Ectodermal cell (in vitro differentiated cells): ENCODE results near the gene PRKCD.

Experiments used
- H3K27ac ChIP-seq: 2 replicates; pipeline ENCODE4 v1.7.0; 2013; ENCODE audit warnings: mild to moderate bottlenecking, low read depth, low read length; ENCODE audit not compliant: insufficient read depth, poor library complexity, severe bottlenecking
- H3K27me3 ChIP-seq: 2 replicates; pipeline ENCODE4 v1.7.0; 2013; ENCODE audit warnings: mild to moderate bottlenecking, low read length; ENCODE audit not compliant: insufficient read depth, control insufficient read depth, poor library complexity, severe bottlenecking
- H3K36me3 ChIP-seq: one replicate; pipeline ENCODE4 v1.7.0; 2013; ENCODE audit warnings: low read length; ENCODE audit not compliant: control insufficient read depth, insufficient read depth
- H3K4me1 ChIP-seq: one replicate; pipeline ENCODE4 v1.7.0; 2013; ENCODE audit warnings: low read length; ENCODE audit not compliant: control insufficient read depth, insufficient read depth
- H3K4me3 ChIP-seq: 2 replicates; pipeline ENCODE4 v1.7.0; 2013; ENCODE audit warnings: low read depth, low read length, control low read depth; ENCODE audit not compliant: insufficient read depth
- H3K9me3 ChIP-seq: 2 replicates; pipeline ENCODE4 v1.7.0; 2013; ENCODE audit warnings: mild to moderate bottlenecking, low read length, moderate library complexity; ENCODE audit not compliant: control insufficient read depth
- WGBS, 2 experiments: methylation state at CpG; one replicate each; pipeline ENCODE4 v1.1.7; 2013; ENCODE audit warnings: missing lambda C conversion rate in 2 of 2; 5-methylcytosine and 5-hydroxymethylcytosine counted together

Gene PRKCD

GRCh38 chr3:53190659-53191058 is 29.6 kb downstream of the PRKCD start:
- H3K36me3 ChIP-seq = no peaks in the 10 kb centered on the region
- WGBS, 2 experiments = 92 to 94% methylated on average over 3 of the region's 3 CpGs
- no peaks in the 10 kb centered on the region for H3K9me3 ChIP-seq
- H3K27me3 ChIP-seq = peaks cover 3% of the 10 kb centered on the region
- H3K4me1 ChIP-seq = peaks cover 15% of the 10 kb centered on the region
- H3K27ac ChIP-seq = no peak overlapping the region
- no peak overlapping the region for H3K4me3 ChIP-seq

GRCh38 chr3:53191836-53192480 is 30.9 kb downstream of the PRKCD start:
- Histone ChIP-seq H3K36me3 (no peaks in the 10 kb centered on the region), H3K27ac (no peak overlapping the region), H3K4me1 (peaks cover 22% of the 10 kb centered on the region), H3K4me3 (no peak overlapping the region), H3K9me3 (no peaks in the 10 kb centered on the region), H3K27me3 (peaks cover 5% of the 10 kb centered on the region)
- 93 to 94% methylated on average over 15 to 16 of the region's 16 CpGs for WGBS, 2 experiments

- Histone ChIP-seq H3K4me1 (peaks cover 22% of the 10 kb centered on the region), H3K27ac (no peak overlapping the region), H3K27me3 (peaks cover 5% of the 10 kb centered on the region), H3K9me3 (no peaks in the 10 kb centered on the region), H3K36me3 (no peaks in the 10 kb centered on the region), H3K4me3 (no peak overlapping the region)
- WGBS, 2 experiments = 75 to 79% methylated on average over 3 of the region's 3 CpGs
These were observed 31.6 kb downstream of the PRKCD start for GRCh38 chr3:53192608-53193007.

- H3K4me1 ChIP-seq = peaks cover 22% of the 10 kb centered on the region
- WGBS, 2 experiments = 74 to 75% methylated on average over 11 of the region's 11 CpGs
- H3K36me3 ChIP-seq = no peaks in the 10 kb centered on the region
- H3K27ac ChIP-seq = no peak overlapping the region
- H3K9me3 ChIP-seq = no peaks in the 10 kb centered on the region
- H3K27me3 ChIP-seq = peaks cover 5% of the 10 kb centered on the region
- no peak overlapping the region for H3K4me3 ChIP-seq
These were observed 32.6 kb downstream of the PRKCD start for GRCh38 chr3:53193466-53194209.

- Histone ChIP-seq H3K4me1 (peaks cover 22% of the 10 kb centered on the region), H3K9me3 (no peaks in the 10 kb centered on the region), H3K27me3 (peaks cover 5% of the 10 kb centered on the region), H3K36me3 (no peaks in the 10 kb centered on the region), H3K4me3 (no peak overlapping the region), H3K27ac (no peak overlapping the region)
- WGBS, 2 experiments = 63 to 64% methylated on average over 14 of the region's 14 CpGs
These were observed 33.4 kb downstream of the PRKCD start for GRCh38 chr3:53194210-53195065.

- H3K27me3 ChIP-seq = peaks cover 5% of the 10 kb centered on the region
- no peak overlapping the region for H3K4me3 ChIP-seq
- no peaks in the 10 kb centered on the region for H3K36me3 ChIP-seq
- no peak overlapping the region for H3K27ac ChIP-seq
- H3K4me1 ChIP-seq = peaks cover 22% of the 10 kb centered on the region
- WGBS, 2 experiments = 95 to 96% methylated on average over 10 of the region's 10 CpGs
- no peaks in the 10 kb centered on the region for H3K9me3 ChIP-seq
These were observed 34.0 kb downstream of the PRKCD start for GRCh38 chr3:53195066-53195450.

- no peak overlapping the region for H3K4me3 ChIP-seq
- no peaks in the 10 kb centered on the region for H3K36me3 ChIP-seq
These were observed 34.9 kb downstream of the PRKCD start for GRCh38 chr3:53195602-53196574.

GRCh38 chr3:53196575-53197407 is 35.8 kb downstream of the PRKCD start:
- WGBS, 2 experiments = 61 to 68% methylated on average over 17 of the region's 17 CpGs
- no peaks in the 10 kb centered on the region for H3K36me3 ChIP-seq
- no peak overlapping the region for H3K27ac ChIP-seq
- no peak overlapping the region for H3K4me3 ChIP-seq
- no peaks in the 10 kb centered on the region for H3K9me3 ChIP-seq
- peaks cover 22% of the 10 kb centered on the region for H3K4me1 ChIP-seq
- H3K27me3 ChIP-seq = peaks cover 5% of the 10 kb centered on the region

More at GRCh38 chr3:53195602-53196574, 34.9 kb downstream of the PRKCD start:
- H3K4me1 ChIP-seq = peaks cover 22% of the 10 kb centered on the region
- peaks cover 5% of the 10 kb centered on the region for H3K27me3 ChIP-seq
- no peak overlapping the region for H3K27ac ChIP-seq
- H3K9me3 ChIP-seq = no peaks in the 10 kb centered on the region
- 34% methylated on average over 36 of the region's 36 CpGs for WGBS, 2 experiments
